ENCODE data around the gene LAD1. TPM values are rescaled to one million over a fixed set of nuclear protein-coding genes. Genes with fewer than 3 reads are reported as not detected.

LAD1 gene
- total and polyA plus RNA-seq, 2 of the 13 experiments (the other 11 are each of a cell fraction or from before 2014, with no cell fraction given), result 10.8 to 65.6 TPM

DNA sequence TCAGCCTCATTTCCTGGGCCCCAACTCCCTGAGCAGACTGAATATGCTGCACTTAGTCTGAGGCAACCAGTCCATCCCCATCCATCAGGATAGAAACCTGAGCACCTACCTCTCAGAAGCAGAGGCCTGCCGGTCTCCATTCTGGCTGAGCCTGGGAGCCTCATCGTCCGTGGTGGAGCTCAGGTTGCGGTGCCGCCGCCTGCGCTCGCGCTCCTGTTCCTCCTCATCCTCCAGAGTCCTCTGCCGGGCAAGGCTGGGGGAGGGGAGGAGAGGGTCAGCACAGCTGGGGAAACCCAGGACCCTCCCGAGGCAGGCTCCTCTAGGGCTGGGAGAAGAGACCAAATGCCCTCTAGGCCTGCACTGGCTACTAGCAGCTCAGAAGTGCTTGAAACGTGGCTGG lies 10.1 kb downstream of the LAD1 start:
- ATAC-seq, result no peak
- no peak for FAIRE-seq
- no peak for DNase-seq (ENCODE audit: low spot score)
- no peak overlapping the region for H3K27ac ChIP-seq (ENCODE audit: extremely low read length, insufficient read depth, low read length)
- no peaks in the 10 kb centered on the region for H4K20me1 ChIP-seq (ENCODE audit: insufficient read depth, low read length)
- no peak overlapping the region for H3K9ac ChIP-seq (ENCODE audit: insufficient read depth, low read depth, low read length)
- TF ChIP-seq PHF20 (CRISPR knock-in tag; IDR thresholded peaks at IDR 0.05) (no peak), SMYD3 (CRISPR knock-in tag; IDR thresholded peaks at IDR 0.05) (no peak), ZNF468 (CRISPR knock-in tag; IDR thresholded peaks at IDR 0.05) (no peak), NCOA1 (CRISPR knock-in tag; IDR thresholded peaks at IDR 0.05) (no peak), NFE2L2 (IDR thresholded peaks at IDR 0.05; ENCODE audit: low read length) (no peak), HES4 (CRISPR knock-in tag; IDR thresholded peaks at IDR 0.05; ENCODE audit: borderline replicate concordance) (no peak)
- TF ChIP-seq, protein P1, sequence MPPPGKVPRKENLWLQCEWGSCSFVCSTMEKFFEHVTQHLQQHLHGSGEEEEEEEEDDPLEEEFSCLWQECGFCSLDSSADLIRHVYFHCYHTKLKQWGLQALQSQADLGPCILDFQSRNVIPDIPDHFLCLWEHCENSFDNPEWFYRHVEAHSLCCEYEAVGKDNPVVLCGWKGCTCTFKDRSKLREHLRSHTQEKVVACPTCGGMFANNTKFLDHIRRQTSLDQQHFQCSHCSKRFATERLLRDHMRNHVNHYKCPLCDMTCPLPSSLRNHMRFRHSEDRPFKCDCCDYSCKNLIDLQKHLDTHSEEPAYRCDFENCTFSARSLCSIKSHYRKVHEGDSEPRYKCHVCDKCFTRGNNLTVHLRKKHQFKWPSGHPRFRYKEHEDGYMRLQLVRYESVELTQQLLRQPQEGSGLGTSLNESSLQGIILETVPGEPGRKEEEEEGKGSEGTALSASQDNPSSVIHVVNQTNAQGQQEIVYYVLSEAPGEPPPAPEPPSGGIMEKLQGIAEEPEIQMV (CRISPR knock-in tag; IDR thresholded peaks at IDR 0.05; ENCODE audit: low read depth), result no peak
- TF ChIP-seq, protein P2, sequence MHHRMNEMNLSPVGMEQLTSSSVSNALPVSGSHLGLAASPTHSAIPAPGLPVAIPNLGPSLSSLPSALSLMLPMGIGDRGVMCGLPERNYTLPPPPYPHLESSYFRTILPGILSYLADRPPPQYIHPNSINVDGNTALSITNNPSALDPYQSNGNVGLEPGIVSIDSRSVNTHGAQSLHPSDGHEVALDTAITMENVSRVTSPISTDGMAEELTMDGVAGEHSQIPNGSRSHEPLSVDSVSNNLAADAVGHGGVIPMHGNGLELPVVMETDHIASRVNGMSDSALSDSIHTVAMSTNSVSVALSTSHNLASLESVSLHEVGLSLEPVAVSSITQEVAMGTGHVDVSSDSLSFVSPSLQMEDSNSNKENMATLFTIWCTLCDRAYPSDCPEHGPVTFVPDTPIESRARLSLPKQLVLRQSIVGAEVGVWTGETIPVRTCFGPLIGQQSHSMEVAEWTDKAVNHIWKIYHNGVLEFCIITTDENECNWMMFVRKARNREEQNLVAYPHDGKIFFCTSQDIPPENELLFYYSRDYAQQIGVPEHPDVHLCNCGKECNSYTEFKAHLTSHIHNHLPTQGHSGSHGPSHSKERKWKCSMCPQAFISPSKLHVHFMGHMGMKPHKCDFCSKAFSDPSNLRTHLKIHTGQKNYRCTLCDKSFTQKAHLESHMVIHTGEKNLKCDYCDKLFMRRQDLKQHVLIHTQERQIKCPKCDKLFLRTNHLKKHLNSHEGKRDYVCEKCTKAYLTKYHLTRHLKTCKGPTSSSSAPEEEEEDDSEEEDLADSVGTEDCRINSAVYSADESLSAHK (CRISPR knock-in tag; IDR thresholded peaks at IDR 0.05; ENCODE audit: borderline replicate concordance), result no peak
- TF ChIP-seq, protein P3, sequence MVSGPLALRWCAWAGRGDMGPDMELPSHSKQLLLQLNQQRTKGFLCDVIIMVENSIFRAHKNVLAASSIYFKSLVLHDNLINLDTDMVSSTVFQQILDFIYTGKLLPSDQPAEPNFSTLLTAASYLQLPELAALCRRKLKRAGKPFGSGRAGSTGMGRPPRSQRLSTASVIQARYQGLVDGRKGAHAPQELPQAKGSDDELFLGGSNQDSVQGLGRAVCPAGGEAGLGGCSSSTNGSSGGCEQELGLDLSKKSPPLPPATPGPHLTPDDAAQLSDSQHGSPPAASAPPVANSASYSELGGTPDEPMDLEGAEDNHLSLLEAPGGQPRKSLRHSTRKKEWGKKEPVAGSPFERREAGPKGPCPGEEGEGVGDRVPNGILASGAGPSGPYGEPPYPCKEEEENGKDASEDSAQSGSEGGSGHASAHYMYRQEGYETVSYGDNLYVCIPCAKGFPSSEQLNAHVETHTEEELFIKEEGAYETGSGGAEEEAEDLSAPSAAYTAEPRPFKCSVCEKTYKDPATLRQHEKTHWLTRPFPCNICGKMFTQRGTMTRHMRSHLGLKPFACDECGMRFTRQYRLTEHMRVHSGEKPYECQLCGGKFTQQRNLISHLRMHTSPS (CRISPR knock-in tag; IDR thresholded peaks at IDR 0.05; ENCODE audit: low read depth), result no peak
- TF ChIP-seq, protein P4, sequence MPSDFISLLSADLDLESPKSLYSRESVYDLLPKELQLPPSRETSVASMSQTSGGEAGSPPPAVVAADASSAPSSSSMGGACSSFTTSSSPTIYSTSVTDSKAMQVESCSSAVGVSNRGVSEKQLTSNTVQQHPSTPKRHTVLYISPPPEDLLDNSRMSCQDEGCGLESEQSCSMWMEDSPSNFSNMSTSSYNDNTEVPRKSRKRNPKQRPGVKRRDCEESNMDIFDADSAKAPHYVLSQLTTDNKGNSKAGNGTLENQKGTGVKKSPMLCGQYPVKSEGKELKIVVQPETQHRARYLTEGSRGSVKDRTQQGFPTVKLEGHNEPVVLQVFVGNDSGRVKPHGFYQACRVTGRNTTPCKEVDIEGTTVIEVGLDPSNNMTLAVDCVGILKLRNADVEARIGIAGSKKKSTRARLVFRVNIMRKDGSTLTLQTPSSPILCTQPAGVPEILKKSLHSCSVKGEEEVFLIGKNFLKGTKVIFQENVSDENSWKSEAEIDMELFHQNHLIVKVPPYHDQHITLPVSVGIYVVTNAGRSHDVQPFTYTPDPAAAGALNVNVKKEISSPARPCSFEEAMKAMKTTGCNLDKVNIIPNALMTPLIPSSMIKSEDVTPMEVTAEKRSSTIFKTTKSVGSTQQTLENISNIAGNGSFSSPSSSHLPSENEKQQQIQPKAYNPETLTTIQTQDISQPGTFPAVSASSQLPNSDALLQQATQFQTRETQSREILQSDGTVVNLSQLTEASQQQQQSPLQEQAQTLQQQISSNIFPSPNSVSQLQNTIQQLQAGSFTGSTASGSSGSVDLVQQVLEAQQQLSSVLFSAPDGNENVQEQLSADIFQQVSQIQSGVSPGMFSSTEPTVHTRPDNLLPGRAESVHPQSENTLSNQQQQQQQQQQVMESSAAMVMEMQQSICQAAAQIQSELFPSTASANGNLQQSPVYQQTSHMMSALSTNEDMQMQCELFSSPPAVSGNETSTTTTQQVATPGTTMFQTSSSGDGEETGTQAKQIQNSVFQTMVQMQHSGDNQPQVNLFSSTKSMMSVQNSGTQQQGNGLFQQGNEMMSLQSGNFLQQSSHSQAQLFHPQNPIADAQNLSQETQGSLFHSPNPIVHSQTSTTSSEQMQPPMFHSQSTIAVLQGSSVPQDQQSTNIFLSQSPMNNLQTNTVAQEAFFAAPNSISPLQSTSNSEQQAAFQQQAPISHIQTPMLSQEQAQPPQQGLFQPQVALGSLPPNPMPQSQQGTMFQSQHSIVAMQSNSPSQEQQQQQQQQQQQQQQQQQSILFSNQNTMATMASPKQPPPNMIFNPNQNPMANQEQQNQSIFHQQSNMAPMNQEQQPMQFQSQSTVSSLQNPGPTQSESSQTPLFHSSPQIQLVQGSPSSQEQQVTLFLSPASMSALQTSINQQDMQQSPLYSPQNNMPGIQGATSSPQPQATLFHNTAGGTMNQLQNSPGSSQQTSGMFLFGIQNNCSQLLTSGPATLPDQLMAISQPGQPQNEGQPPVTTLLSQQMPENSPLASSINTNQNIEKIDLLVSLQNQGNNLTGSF (CRISPR knock-in tag; IDR thresholded peaks at IDR 0.05), result no peak
- no peak overlapping the region for H3K4me2 ChIP-seq (ENCODE audit: low read depth, low read length)
- H3K4me3 ChIP-seq (replicated peaks in 1 of 3; ENCODE audit: insufficient read depth in 1 of 3, low read depth in 2 of 3, low read length in 3 of 3), result no peak overlapping the region
- no peaks in the 10 kb centered on the region for H3K27me3 ChIP-seq (ENCODE audit: control insufficient read depth in 1 of 2, insufficient read depth in 2 of 2, low read length in 2 of 2)
- H3K79me2 ChIP-seq (ENCODE audit: insufficient read depth, low read length), result peaks cover 8% of the 10 kb centered on the region
- intact Hi-C loops (cut with micrococcal nuclease; ENCODE audit: unreplicated experiment), result no loop called here
- in situ Hi-C loops (cut with HindIII; ENCODE audit: extremely low pct_ligation_motif_present, low pct_unique_long_range_greater_than_20kb), result no loop called here
- ChIA-PET CTCF (ENCODE audit: low intra/inter-chr PET ratio, low total read pairs) (no interaction called here), POLR2A (interaction anchor here (1.5 to 2.1 kb wide), 2 partner anchors 8 to 17 kb away, joined by 3 to 10 read pairs; no protein-coding TSS in a partner anchor)
- peaks cover 15 to 40% of the 10 kb centered on the region in 2 experiments; a peak in 4 of 5 replicates for H3K36me3 ChIP-seq (replicated peaks in 1 of 2; ENCODE audit: control insufficient read depth in 1 of 2, insufficient read depth in 2 of 2, low read length in 2 of 2)
- 93% methylated on average over 11 of the region's 12 CpGs for WGBS (ENCODE audit: low lambda C conversion rate)
- no peaks in the 10 kb centered on the region for H3K9me3 ChIP-seq (ENCODE audit: low read length)
- no TSS peak for BruUV-seq (replicated peaks)
- H3K4me1 ChIP-seq (ENCODE audit: insufficient read depth, low read length), result peaks cover 2% of the 10 kb centered on the region; the same call in 1 of the 2 replicates
- no peak overlapping the region for H2AFZ ChIP-seq (ENCODE audit: low read length)

All from HepG2 (cell line).